ENCODE data around the gene MPHOSPH9. TPM values are rescaled to one million over a fixed set of nuclear protein-coding genes. Genes with fewer than 3 reads are reported as not detected.
A peak's percentile ranks its signal among the peaks of the same experiment; 100 is the strongest.
"Not testable (repeated sequence)": the region's sequence is repeated elsewhere in the genome, so short reads cannot be mapped to it uniquely, and the experiment has no call there.

MPHOSPH9 gene
- total RNA-seq, 2 experiments from 2014 or later = 148 to 149 TPM

DNA sequence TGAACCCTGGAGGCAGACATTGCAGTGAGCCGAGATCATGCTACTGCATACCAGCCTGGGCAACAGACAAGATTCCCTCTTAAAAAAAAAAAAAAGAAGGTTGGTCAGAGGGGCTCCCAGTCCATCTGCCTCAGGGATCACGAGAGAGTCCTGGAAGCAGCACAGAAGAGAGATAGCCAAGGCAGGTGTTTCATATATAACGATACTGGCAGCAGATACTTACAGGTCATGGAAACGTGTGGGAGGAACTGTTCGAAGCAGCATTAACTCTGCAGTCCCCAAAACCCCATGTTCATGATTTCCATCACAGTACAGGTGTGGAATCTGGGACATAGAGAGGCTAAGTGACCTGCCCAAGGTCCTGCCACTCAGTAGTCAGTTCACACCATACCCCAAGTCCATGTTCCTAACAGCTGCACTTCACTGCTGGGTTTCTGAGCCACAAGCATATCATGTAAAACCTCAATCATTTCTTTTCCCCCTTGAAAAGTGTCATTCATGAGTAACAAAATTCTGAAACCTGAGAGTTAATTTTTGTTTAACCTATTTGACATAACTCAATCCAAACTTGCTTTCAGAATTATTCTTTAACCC is 22.0 kb upstream of the MPHOSPH9 start:
- peaks cover 51% of the 10 kb centered on the region for H3K36me3 Mint-ChIP-seq (ENCODE audit: low read depth)
- no peaks in the 10 kb centered on the region for H3K9me3 Mint-ChIP-seq (ENCODE audit: insufficient read depth)
- H3K4me1 Mint-ChIP-seq (ENCODE audit: low read depth) = peaks cover 20% of the 10 kb centered on the region
- H3K27ac Mint-ChIP-seq = no peak overlapping the region
- no peak overlapping the region for H3K4me3 Mint-ChIP-seq
- DNase-seq = no peak
- no peak for ATAC-seq
- ChIA-PET CTCF (no interaction called here), POLR2A (no interaction called here)
- H3K27me3 Mint-ChIP-seq (ENCODE audit: low read depth) = no peaks in the 10 kb centered on the region

GRCh38 chr12:123253641-123254459 is 20.9 kb upstream of the MPHOSPH9 start:
- POLR2A ChIA-PET = no interaction called here
- Mint-ChIP-seq H3K27ac (no peak overlapping the region), H3K9me3 (ENCODE audit: insufficient read depth) (no peaks in the 10 kb centered on the region), H3K4me1 (ENCODE audit: low read depth) (peaks cover 28% of the 10 kb centered on the region), H3K27me3 (ENCODE audit: low read depth) (no peaks in the 10 kb centered on the region), H3K4me3 (no peak overlapping the region), H3K36me3 (ENCODE audit: low read depth) (peaks cover 53% of the 10 kb centered on the region)
- ATAC-seq (no peak), DNase-seq (no peak)
- CTCF ChIA-PET = interaction anchor here (0.9 kb wide), 1 partner anchor 15 kb away, joined by 3 read pairs; no protein-coding TSS in a partner anchor

- H3K4me3 Mint-ChIP-seq; ATAC-seq; H3K27me3 Mint-ChIP-seq (ENCODE audit: low read depth); H3K9me3 Mint-ChIP-seq (ENCODE audit: insufficient read depth); H3K27ac Mint-ChIP-seq; DNase-seq: not testable (repeated sequence)
- peaks cover 55% of the 10 kb centered on the region for H3K36me3 Mint-ChIP-seq (ENCODE audit: low read depth)
- ChIA-PET POLR2A (interaction anchor here (0.6 kb wide), 1 partner anchor 219 kb away, joined by 3 read pairs; no protein-coding TSS in a partner anchor), CTCF (interaction anchor here (0.6 to 1.5 kb wide), 2 partner anchors 14 to 1654 kb away, joined by 3 to 9 read pairs; no protein-coding TSS in a partner anchor)
- peaks cover 41% of the 10 kb centered on the region for H3K4me1 Mint-ChIP-seq (ENCODE audit: low read depth)
Measured at GRCh38 chr12:123252365-123252764, 19.4 kb upstream of the MPHOSPH9 start.

DNA sequence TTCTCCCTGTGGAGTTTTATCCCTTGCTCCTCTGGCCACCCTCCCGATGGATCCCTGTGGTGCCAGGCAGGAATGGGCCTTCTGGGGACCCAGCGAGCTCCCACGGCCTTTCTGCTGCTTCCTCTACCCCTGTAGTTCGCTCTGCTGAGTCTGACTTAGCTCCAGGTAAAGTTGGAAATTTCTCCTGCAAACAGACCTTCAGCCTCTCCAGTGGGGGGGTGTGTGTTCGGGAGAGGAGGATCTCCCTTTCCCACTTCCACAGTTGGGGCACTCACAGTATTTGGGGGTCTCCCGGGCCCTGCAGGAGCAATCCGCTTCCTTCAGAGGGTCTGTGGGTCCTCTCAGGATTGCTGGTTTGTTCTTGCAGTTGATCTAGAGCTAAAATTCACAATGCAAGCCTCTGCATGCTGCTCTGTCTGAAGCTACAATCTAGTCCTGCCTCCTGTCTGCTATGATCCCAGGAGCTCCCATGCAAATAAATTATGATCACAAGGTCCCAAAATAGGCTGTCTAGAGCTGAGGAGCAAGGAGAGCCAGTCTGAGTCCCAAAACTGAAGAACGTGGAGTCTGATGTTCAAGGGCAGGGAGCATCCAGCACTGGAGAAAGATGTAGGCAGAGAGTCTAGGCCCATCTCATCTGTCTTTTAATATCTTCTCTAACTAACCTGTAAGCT is 18.6 kb upstream of the MPHOSPH9 start:
- no peaks in the 10 kb centered on the region for H3K27me3 Mint-ChIP-seq (ENCODE audit: low read depth)
- peaks cover 46% of the 10 kb centered on the region for H3K4me1 Mint-ChIP-seq (ENCODE audit: low read depth)
- DNase-seq (no peak), ATAC-seq (no peak)
- POLR2A ChIA-PET = no interaction called here
- peak overlapping the region; percentile 55 for H3K27ac Mint-ChIP-seq
- H3K4me3 Mint-ChIP-seq = no peak overlapping the region
- CTCF ChIA-PET = interaction anchor here (1.5 kb wide), 1 partner anchor 13 kb away, joined by 9 read pairs; no protein-coding TSS in a partner anchor
- no peaks in the 10 kb centered on the region for H3K9me3 Mint-ChIP-seq (ENCODE audit: insufficient read depth)
- peaks cover 55% of the 10 kb centered on the region for H3K36me3 Mint-ChIP-seq (ENCODE audit: low read depth)

DNA sequence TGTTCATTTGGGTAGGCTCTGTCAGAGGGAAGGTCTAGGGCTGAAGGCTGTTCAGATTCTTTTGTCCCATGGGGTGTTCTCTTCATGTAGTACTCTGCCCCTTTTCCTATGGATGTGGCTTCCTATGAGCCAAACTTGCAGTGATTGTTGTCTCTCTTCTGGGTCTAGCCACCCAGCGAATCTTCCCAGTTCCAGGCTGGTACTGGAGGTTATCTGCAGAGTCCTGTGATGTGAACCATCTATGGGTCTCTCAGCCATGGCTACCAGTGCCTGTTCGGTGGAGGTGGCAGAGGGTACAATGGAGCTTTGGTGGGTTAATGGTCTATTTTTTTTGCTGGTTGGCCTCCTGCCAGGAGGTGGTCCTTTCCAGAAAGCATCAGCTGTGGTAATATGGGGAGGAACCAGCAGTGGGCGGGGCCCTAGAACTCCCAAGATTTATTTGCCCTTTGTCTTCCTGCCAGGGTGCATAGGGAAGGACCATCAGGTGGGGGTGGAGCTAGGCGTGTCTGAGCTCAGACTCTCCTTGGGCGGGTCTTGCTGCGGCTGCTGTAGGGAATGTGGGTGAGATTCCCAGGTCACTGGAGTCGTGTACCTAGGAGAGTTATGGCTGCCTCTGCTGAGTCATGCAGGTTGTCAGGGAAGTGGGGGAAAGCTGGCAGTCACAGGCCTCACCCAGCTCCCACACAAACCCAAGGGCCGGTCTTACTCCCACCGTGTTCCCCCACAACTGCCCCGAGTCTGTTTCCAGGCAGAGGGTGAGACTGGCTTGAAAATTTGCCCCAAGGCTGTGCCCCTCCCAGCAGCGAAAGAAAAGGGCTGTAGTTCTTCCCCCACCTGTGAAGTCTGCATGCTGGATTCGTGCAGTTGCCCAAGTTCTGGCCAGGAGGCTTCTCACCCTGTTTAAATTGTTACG is 17.8 kb upstream of the MPHOSPH9 start:
- Mint-ChIP-seq H3K4me3 (no peak overlapping the region), H3K9me3 (ENCODE audit: insufficient read depth) (no peaks in the 10 kb centered on the region), H3K36me3 (ENCODE audit: low read depth) (peaks cover 52% of the 10 kb centered on the region), H3K27me3 (ENCODE audit: low read depth) (no peaks in the 10 kb centered on the region), H3K27ac (peak overlapping the region; percentile 55), H3K4me1 (ENCODE audit: low read depth) (peaks cover 49% of the 10 kb centered on the region)
- ChIA-PET POLR2A (interaction anchor here (1.1 kb wide), 1 partner anchor 18 kb away, joined by 3 read pairs; no protein-coding TSS in a partner anchor), CTCF (interaction anchor here (0.8 to 1.5 kb wide), 3 partner anchors 12 to 18 kb away, joined by 4 to 9 read pairs (median 7); no protein-coding TSS in a partner anchor)
- DNase-seq = no peak
- ATAC-seq = no peak

GRCh38 chr12:123248996-123249741 is 16.2 kb upstream of the MPHOSPH9 start:
- peaks cover 52% of the 10 kb centered on the region for H3K36me3 Mint-ChIP-seq (ENCODE audit: low read depth)
- DNase-seq; H3K9me3 Mint-ChIP-seq (ENCODE audit: insufficient read depth); ATAC-seq; H3K27me3 Mint-ChIP-seq (ENCODE audit: low read depth); H3K4me3 Mint-ChIP-seq: not testable (repeated sequence)
- peaks cover 55% of the 10 kb centered on the region for H3K4me1 Mint-ChIP-seq (ENCODE audit: low read depth)
- H3K27ac Mint-ChIP-seq = peak overlapping the region; percentile 32
- ChIA-PET CTCF (interaction anchor here (0.8 to 2.8 kb wide), 5 partner anchors 9 to 20 kb away, joined by 4 to 21 read pairs (median 6); partner anchors contain the start of gene MPHOSPH9), POLR2A (interaction anchor here (0.8 to 1.1 kb wide), 2 partner anchors 16 to 17 kb away, joined by 3 read pairs; partner anchors contain the start of genes MPHOSPH9 and MTRFR)

DNA sequence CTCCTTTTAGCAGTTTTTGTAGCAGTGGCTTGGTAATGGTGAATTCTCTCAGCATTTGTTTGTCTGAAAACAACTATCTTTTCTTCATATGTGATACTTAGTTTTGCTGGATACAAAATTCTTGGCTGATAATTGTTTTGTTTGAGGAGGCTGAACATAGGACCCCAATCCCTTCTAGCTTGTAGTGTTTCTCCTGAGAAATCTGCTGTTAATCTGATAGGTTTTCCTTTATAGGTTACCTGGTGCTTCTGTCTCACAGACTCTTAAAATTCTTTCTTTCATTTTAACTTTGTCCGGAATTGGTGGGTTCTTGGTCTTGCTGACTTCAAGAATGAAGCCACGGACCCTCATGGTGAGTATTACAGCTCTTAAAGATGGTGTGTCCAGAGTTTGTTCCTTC is 15.2 kb upstream of the MPHOSPH9 start:
- Mint-ChIP-seq H3K36me3 (ENCODE audit: low read depth) (peaks cover 45% of the 10 kb centered on the region), H3K4me1 (ENCODE audit: low read depth) (peaks cover 54% of the 10 kb centered on the region), H3K27ac (peak overlapping the region; percentile 73)
- CTCF ChIA-PET = interaction anchor here (1.9 to 2.8 kb wide), 3 partner anchors 10 to 15 kb away, joined by 5 to 21 read pairs (median 6); partner anchors contain the start of gene MPHOSPH9
- not testable (repeated sequence) for DNase-seq; H3K4me3 Mint-ChIP-seq; H3K27me3 Mint-ChIP-seq (ENCODE audit: low read depth); H3K9me3 Mint-ChIP-seq (ENCODE audit: insufficient read depth); ATAC-seq
- POLR2A ChIA-PET = interaction anchor here (0.8 to 1.4 kb wide), 2 partner anchors 15 kb away, joined by 3 to 7 read pairs; partner anchors contain the start of genes MPHOSPH9 and MTRFR

DNA sequence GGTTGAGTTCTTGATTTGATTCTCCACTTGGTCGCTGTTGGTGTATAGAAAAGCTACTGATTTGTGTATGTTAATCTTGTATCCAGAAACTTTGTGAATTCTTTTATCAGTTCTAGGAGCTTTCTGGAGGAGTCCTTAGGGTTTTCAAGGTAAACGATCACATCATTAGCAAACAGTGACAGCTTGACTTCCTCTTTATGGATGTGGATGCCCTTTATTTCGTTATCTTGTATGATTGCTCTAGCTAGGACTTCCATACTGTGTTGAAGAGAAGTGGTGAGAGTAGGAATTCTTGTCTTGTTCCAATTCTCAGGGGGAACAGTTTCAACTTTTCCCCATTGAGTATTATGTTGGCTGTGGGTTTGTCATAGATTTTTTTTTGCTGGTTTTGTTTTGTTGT is 12.7 kb upstream of the MPHOSPH9 start:
- ChIA-PET POLR2A (no interaction called here), CTCF (no interaction called here)
- Mint-ChIP-seq H3K36me3 (ENCODE audit: low read depth) (peaks cover 51% of the 10 kb centered on the region), H3K4me3 (no peak overlapping the region), H3K27ac (no peak overlapping the region), H3K4me1 (ENCODE audit: low read depth) (peaks cover 58% of the 10 kb centered on the region), H3K27me3 (ENCODE audit: low read depth) (no peaks in the 10 kb centered on the region), H3K9me3 (ENCODE audit: insufficient read depth) (no peaks in the 10 kb centered on the region)
- no peak for DNase-seq
- ATAC-seq = no peak

GRCh38 chr12:123243671-123244262 is 10.8 kb upstream of the MPHOSPH9 start:
- Mint-ChIP-seq H3K27me3 (ENCODE audit: low read depth) (no peaks in the 10 kb centered on the region), H3K9me3 (ENCODE audit: insufficient read depth) (no peaks in the 10 kb centered on the region), H3K4me1 (ENCODE audit: low read depth) (peaks cover 49% of the 10 kb centered on the region), H3K27ac (peak overlapping the region; percentile 62), H3K36me3 (ENCODE audit: low read depth) (peaks cover 49% of the 10 kb centered on the region), H3K4me3 (no peak overlapping the region)
- POLR2A ChIA-PET = interaction anchor here (1.2 to 3.3 kb wide), 2 partner anchors 11 to 42 kb away, joined by 3 to 21 read pairs; partner anchors contain the start of genes MPHOSPH9 and MTRFR
- DNase-seq = no peak
- ATAC-seq = peak; percentile 34
- CTCF ChIA-PET = interaction anchor here (3.5 kb wide), 1 partner anchor 11 kb away, joined by 24 read pairs; the partner anchor contains the start of genes MPHOSPH9 and MTRFR
